Uterus (tissue), 4 donors: ENCODE data around the gene SMARCA4. TPM values are rescaled to one million over a fixed set of nuclear protein-coding genes. Genes with fewer than 3 reads are reported as not detected.

Experiments
- DNase-seq, 2 donors: peaks; one replicate each; pipeline ENCODE4 v3.0.0-alpha.2; 2019 to 2020
- H3K27ac ChIP-seq, 2 donors: fragments of 200-600 bp; sonication (generic); 1 replicate in 1 of 2; 2 replicates in 1 of 2; pipeline ENCODE4 v1.5.1; 2016 to 2018
- H3K27me3 ChIP-seq, 2 donors: fragments of 200-600 bp; sonication (generic); one replicate each; pipeline ENCODE4 v1.5.1; 2018 to 2019; ENCODE audit warnings: control low read depth in 1 of 2
- H3K36me3 ChIP-seq, 2 donors: fragments of 200-600 bp; sonication (generic); one replicate each; pipeline ENCODE4 v1.5.1; 2019; ENCODE audit warnings: control low read depth in 1 of 2
- H3K4me1 ChIP-seq, 2 donors: fragments of 200-600 bp; sonication (generic); one replicate each; pipeline ENCODE4 v1.5.1; 2018 to 2019; ENCODE audit warnings: control low read depth in 1 of 2
- H3K4me3 ChIP-seq, 2 donors: fragments of 200-600 bp; sonication (generic); 1 replicate in 1 of 2; 2 replicates in 1 of 2; pipeline ENCODE4 v1.5.1; 2018 to 2019; ENCODE audit warnings: mild to moderate bottlenecking in 1 of 2
- H3K9me3 ChIP-seq, 2 donors: fragments of 200-600 bp; sonication (generic); one replicate each; pipeline ENCODE4 v1.5.1; 2019; ENCODE audit warnings: control low read depth in 1 of 2
- CTCF ChIP-seq, 4 experiments: fragments of 200-600 bp in 2 of 4; fragments of 450-650 bp in 2 of 4; sonication (generic) in 2 of 4; IDR thresholded peaks; one replicate each; pipeline ENCODE4 v1.5.1; 2016 to 2019; ENCODE audit warnings: antibody characterized with exemption in 4 of 4, mild to moderate bottlenecking in 2 of 4, moderate library complexity in 1 of 4
- POLR2A ChIP-seq, 2 donors: fragments of 450-650 bp; IDR thresholded peaks; one replicate each; pipeline ENCODE4 v1.6.1; 2016; ENCODE audit warnings: antibody characterized with exemption in 2 of 2, mild to moderate bottlenecking in 1 of 2, moderate library complexity in 1 of 2
- intact Hi-C: fragments of 100-400 bp; cut with DNase I; formaldehyde crosslinking; loops from one replicate; pipeline ENCODE4 v1.15.1; 2023; ENCODE audit warnings: low total_unique reads
- total RNA-seq, 4 donors: library from RNA; depleted of rRNA in 3 of 4; stranded (reverse); fragments of >200 nt in 3 of 4; gene quantifications; one replicate each; pipeline versions ENCODE4 v1.1.0 to v1.2.4, GENCODE V29; 2014 to 2023
- donor health status: DM: yes; HTN: yes; CAD: no.

Gene SMARCA4
- total RNA-seq, 4 donors from 2014 or later = 44.6 to 78.7 (median 76.2) TPM

- Histone ChIP-seq H3K4me1 (peaks cover 0 to 10% of the 10 kb centered on the region in 2 donors), H3K27me3 (no peaks in the 10 kb centered on the region), H3K9me3 (no peaks in the 10 kb centered on the region), H3K27ac (no peak overlapping the region), H3K36me3 (no peaks in the 10 kb centered on the region), H3K4me3 (no peak overlapping the region)
- TF ChIP-seq CTCF (IDR thresholded peaks at IDR 0.05) (no peak), POLR2A (IDR thresholded peaks at IDR 0.05) (no peak)
- DNase-seq = no peak
- intact Hi-C loops = no loop called here
These were observed 10.4 kb downstream of the SMARCA4 start for GRCh38 chr19:10971107-10971726.

- H3K4me1 ChIP-seq = peaks cover 11 to 19% of the 10 kb centered on the region in 2 donors
- no peaks in the 10 kb centered on the region for H3K36me3 ChIP-seq
- intact Hi-C loops = no loop called here
- H3K27me3 ChIP-seq = no peaks in the 10 kb centered on the region
- H3K27ac ChIP-seq = peak overlapping the region; percentile 72 to 83
- H3K9me3 ChIP-seq = no peaks in the 10 kb centered on the region
- TF ChIP-seq CTCF (IDR thresholded peaks at IDR 0.05) = no peak
- TF ChIP-seq POLR2A (IDR thresholded peaks at IDR 0.05) = no peak
- peak overlapping the region in 1 of 2 donors; percentile 8 for H3K4me3 ChIP-seq
- peak; percentile 64 to 75 for DNase-seq
These were observed 14.7 kb downstream of the SMARCA4 start for GRCh38 chr19:10975374-10976130.

GRCh38 chr19:10976131-10976892 is 15.5 kb downstream of the SMARCA4 start:
- Histone ChIP-seq H3K27me3 (no peaks in the 10 kb centered on the region), H3K9me3 (no peaks in the 10 kb centered on the region), H3K36me3 (no peaks in the 10 kb centered on the region), H3K4me3 (no peak overlapping the region), H3K27ac (peak overlapping the region; percentile 72 to 83), H3K4me1 (peaks cover 11 to 19% of the 10 kb centered on the region in 2 donors)
- intact Hi-C loops = no loop called here
- no peak for DNase-seq
- TF ChIP-seq CTCF (IDR thresholded peaks at IDR 0.05) = no peak
- TF ChIP-seq POLR2A (IDR thresholded peaks at IDR 0.05) = no peak

GRCh38 chr19:10977742-10978092 is 16.9 kb downstream of the SMARCA4 start:
- peaks cover 11 to 19% of the 10 kb centered on the region in 2 donors for H3K4me1 ChIP-seq
- H3K27ac ChIP-seq = no peak overlapping the region
- DNase-seq = no peak
- no peaks in the 10 kb centered on the region for H3K27me3 ChIP-seq
- H3K36me3 ChIP-seq = no peaks in the 10 kb centered on the region
- no peak overlapping the region for H3K4me3 ChIP-seq
- H3K9me3 ChIP-seq = no peaks in the 10 kb centered on the region
- TF ChIP-seq POLR2A (IDR thresholded peaks at IDR 0.05) (no peak), CTCF (IDR thresholded peaks at IDR 0.05) (no peak)
- intact Hi-C loops = no loop called here

GRCh38 chr19:10979951-10980381 is 19.1 kb downstream of the SMARCA4 start:
- Histone ChIP-seq H3K27ac (no peak overlapping the region), H3K36me3 (no peaks in the 10 kb centered on the region), H3K4me3 (no peak overlapping the region), H3K27me3 (no peaks in the 10 kb centered on the region), H3K4me1 (peaks cover 11 to 19% of the 10 kb centered on the region in 2 donors), H3K9me3 (no peaks in the 10 kb centered on the region)
- TF ChIP-seq POLR2A (IDR thresholded peaks at IDR 0.05) (no peak), CTCF (IDR thresholded peaks at IDR 0.05) (no peak)
- intact Hi-C loops = no loop called here
- DNase-seq = no peak
